Measurements from ENCODE around the gene SLC22A16.
"Not testable (repeated sequence)": the region's sequence is repeated elsewhere in the genome, so short reads cannot be mapped to it uniquely, and the experiment has no call there.

The SLC22A16 gene, protein sequence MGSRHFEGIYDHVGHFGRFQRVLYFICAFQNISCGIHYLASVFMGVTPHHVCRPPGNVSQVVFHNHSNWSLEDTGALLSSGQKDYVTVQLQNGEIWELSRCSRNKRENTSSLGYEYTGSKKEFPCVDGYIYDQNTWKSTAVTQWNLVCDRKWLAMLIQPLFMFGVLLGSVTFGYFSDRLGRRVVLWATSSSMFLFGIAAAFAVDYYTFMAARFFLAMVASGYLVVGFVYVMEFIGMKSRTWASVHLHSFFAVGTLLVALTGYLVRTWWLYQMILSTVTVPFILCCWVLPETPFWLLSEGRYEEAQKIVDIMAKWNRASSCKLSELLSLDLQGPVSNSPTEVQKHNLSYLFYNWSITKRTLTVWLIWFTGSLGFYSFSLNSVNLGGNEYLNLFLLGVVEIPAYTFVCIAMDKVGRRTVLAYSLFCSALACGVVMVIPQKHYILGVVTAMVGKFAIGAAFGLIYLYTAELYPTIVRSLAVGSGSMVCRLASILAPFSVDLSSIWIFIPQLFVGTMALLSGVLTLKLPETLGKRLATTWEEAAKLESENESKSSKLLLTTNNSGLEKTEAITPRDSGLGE

DNA sequence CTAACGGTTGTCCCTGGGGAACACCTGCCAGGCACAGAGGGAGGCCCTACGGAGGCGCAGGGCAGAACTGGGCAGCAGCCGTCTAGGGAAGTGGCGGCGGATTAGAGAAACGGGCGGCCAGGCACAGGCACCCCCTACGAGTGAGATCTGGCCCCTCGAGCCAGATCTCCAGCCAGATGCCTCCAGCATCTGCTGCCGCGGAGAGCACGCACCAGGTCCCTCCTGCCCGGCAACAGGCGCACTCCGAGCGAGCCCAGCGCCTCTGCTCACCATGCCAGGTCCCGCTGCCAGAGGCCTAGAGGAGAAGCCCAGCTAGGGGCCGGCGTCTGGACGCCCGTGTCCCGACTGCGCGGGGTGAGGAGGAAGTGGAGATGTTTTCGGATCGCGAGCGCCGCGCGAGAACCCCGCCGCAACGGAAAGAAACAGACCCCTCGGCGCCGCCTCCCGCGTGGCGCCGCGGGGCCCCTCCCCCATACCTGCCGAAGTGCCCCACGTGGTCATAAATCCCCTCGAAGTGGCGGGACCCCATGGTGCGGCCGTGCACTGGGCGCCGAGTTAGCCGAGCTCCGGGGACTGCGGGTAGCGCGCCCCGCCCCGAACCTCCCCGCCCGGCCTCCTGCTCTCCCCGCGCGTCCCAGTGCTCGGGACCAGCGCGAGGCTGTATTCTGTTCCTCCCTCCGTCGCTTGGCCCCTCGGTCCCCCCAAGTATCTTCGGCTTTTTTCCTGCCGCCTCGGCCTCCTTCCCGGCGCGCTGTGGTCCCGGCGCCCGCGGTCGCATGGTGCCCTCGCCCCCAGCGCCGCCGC, at the start of gene SLC22A16:
Gene SLC22A16, minus strand, starts transcription at position 568 of the 804 bp plus-strand sequence. Its CDS starts 39 bp downstream, at position 529.
- Mint-ChIP-seq H3K27me3 (peaks cover 41% of the 10 kb centered on the region), H3K36me3 (no peaks in the 10 kb centered on the region), H3K4me1 (peaks cover 15% of the 10 kb centered on the region), H3K4me3 (peak within 1 kb of the TSS; percentile 79), H3K9me3 (peaks cover 6% of the 10 kb centered on the region), H3K27ac (peak within 1 kb of the TSS; percentile 35)
- peak; percentile 43 for ATAC-seq

DNA sequence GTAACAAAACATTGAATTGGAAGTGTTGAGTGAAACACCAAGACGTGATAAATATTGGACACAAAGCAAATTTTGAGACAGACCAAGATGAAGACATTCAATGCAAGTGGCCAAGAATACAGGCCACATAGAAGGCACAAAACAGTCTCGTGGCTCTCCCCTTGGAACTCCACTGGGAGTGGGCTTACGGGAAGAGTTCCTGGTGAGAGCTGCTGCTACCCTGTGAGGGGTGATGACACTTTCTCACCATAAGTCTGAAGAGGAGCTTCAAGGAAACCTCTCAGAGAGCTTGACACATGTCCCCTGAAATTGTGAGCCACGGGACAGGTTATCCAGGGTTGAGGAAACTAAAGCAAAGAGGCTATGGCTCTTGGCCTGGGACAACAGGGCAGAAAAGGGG, 48.6 kb upstream of the SLC22A16 start:
- Mint-ChIP-seq H3K4me1 (peaks cover 13% of the 10 kb centered on the region), H3K36me3 (no peaks in the 10 kb centered on the region), H3K4me3 (no peak overlapping the region), H3K27ac (no peak overlapping the region), H3K9me3 (no peaks in the 10 kb centered on the region), H3K27me3 (no peaks in the 10 kb centered on the region)
- no peak for ATAC-seq

DNA sequence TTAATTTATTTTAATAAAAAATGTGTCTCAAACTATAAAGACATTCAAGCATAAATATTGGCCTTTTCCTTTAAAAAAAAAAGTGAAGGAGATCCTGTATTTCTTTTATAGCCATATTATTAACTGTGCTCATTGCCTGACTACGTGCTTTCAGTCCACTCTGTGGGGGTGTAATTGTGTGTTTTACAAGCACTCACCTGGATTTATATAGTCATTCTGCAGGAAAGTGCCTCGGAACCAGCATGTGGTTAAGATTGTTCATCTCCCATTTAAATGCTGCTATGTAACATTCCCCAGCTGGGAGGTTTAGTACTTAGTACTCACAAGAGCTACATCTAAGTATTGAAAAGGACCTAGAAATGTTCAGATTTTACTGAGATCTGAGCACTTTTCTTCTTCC, 47.9 kb upstream of the SLC22A16 start:
- ATAC-seq: no peak
- Mint-ChIP-seq H3K27me3 (no peaks in the 10 kb centered on the region), H3K36me3 (no peaks in the 10 kb centered on the region), H3K9me3 (no peaks in the 10 kb centered on the region), H3K27ac (no peak overlapping the region), H3K4me1 (peaks cover 7% of the 10 kb centered on the region), H3K4me3 (no peak overlapping the region)

DNA sequence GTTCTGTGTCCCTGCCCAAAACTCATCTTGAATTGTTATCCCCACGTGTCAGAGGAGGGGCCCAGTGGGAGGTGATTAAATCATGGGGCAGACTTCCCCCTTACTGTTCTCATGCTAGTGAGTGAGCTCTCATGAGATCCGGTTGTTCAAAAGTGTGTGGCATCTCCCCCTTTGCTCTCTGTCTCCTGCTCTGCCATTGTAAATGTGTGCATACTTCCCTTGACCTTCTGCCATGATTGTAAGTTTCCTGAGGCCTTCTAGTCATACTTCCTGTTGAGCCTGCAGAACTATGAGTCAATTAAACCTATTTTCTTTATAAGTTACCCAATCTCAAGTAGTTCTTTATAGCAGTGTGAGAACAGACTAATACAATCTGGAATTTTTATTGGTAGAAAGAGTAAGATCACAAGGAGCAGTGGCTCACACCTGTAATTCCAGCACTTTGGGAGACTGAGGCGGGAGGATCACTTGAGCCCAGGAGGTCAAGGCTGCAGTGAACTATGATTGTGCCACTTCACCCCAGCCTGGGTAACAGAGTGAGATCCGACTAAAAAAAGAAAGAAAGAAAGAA, 47.1 kb upstream of the SLC22A16 start:
- Mint-ChIP-seq H3K4me1 (peaks cover 6% of the 10 kb centered on the region), H3K27me3 (no peaks in the 10 kb centered on the region), H3K9me3 (no peaks in the 10 kb centered on the region), H3K27ac (no peak overlapping the region), H3K4me3 (no peak overlapping the region), H3K36me3 (no peaks in the 10 kb centered on the region)
- no peak for ATAC-seq

DNA sequence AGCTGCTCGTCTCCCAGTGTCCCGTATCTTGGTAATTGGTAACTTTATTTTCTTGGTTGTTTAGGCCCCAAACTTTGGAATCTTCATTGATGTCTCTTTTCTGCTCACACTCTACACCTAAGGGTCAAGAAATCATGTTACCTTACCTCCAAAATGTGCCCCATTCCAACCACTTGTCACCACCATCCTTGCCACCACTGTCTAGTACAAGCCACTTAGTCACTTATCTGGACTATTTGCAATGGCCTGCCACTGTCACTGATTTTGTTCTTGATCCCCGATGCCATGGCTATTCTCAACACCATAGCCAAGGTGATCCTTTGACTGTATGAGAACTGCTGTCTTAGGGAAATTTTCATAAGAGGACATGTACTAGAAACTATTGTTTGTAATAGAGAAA, 46.0 kb upstream of the SLC22A16 start:
- Mint-ChIP-seq H3K4me1 (no peaks in the 10 kb centered on the region), H3K27ac (no peak overlapping the region), H3K27me3 (peaks cover 6% of the 10 kb centered on the region), H3K36me3 (no peaks in the 10 kb centered on the region), H3K4me3 (no peak overlapping the region), H3K9me3 (no peaks in the 10 kb centered on the region)
- no peak for ATAC-seq

DNA sequence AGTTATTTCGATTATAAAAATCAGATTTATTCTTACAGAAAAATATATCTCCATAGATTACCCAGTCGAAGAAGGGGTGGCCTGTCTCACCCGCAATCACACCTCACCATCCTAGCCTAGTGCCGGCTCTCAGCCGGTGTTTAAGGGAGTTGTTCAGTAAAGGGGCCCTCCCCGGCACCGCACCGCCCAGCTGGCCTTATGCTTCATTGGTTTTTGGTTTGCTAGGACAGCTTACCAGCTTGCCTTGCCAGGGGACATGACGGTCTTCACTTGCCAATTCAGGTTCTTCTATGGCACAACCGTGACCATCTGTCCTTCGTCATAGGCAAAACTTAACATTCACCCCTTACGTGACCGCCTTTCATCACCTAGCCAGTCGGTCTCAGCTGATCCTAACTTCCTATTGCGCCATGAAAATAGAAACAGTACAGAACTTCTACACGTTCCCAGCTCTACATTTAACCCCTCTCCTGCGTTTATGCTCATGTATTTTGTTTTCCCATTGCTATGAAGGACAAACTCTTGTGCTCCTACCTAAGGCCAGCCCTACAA, 44.7 kb upstream of the SLC22A16 start:
- H3K4me1 Mint-ChIP-seq: no peaks in the 10 kb centered on the region
- H3K36me3 Mint-ChIP-seq: no peaks in the 10 kb centered on the region
- no peaks in the 10 kb centered on the region for H3K9me3 Mint-ChIP-seq
- peaks cover 11% of the 10 kb centered on the region for H3K27me3 Mint-ChIP-seq
- no peak overlapping the region for H3K27ac Mint-ChIP-seq
- H3K4me3 Mint-ChIP-seq: no peak overlapping the region
- no peak for ATAC-seq

DNA sequence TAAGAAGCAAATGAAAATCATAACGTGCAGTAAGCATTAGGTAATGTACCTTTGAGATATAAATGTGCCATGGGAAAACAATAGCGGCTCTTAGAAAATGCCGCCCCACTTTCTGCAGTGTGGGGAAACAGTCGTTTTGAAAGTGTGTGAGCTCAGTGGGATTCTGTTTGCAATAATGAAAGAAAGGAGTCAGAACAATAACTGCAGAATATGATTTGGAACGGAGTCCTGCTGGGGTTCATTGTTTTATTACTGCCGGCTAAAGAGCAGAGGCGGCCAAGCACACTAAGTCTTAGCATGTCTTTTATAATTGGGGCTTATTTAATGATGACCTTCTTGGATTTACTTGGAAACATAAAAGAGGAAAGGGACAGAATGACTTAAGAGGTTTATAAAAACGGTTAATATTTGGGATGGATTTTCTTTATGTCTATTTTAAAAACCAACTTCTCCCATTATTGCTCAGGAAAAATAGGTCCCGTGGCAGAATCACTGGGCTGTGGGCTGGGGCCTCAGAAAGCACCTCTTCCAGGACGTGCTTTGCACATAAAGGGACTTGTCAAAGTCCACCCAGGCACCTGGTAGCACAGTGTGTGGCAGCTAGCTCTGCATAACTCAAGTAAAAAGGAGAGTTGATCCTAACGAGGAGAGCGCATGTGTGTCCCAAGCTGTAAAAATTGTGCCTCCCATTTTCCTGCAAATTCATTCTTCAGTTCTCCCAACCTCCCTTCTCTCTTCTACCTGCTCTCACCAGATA, 44.0 kb upstream of the SLC22A16 start:
- Mint-ChIP-seq H3K9me3 (no peaks in the 10 kb centered on the region), H3K4me1 (no peaks in the 10 kb centered on the region), H3K36me3 (no peaks in the 10 kb centered on the region), H3K4me3 (no peak overlapping the region), H3K27me3 (peaks cover 11% of the 10 kb centered on the region), H3K27ac (no peak overlapping the region)
- ATAC-seq: no peak

DNA sequence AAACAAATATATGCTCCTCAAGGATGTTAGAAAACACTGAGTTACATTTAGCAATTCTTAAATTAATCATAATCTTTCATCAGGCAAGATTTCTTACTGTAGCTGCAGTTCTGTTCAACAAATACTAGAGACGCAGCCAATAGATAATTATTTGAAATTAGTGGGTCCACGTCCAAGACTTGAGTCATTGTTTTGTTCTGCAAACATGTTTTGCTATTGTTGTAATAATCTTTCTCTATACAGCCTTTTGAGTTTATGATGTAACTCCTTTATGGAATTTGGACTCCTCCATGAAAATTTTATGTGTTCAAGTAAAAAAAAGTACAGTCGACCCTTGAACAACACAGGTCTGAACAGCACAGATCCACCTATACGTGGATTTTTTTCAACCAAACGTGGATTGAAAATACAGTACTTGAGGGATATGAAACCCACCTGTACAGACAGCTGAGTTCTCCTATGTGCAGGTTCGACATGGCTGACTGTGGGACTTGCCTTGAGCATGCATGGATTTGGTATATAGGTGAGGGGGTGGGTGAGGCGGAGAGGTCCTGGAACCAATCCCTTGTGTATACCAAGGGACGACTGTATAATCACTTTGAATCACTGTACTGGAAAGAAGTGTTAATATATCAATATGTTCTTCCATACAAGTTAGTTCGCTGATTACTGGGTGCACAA, 41.3 kb upstream of the SLC22A16 start:
- Mint-ChIP-seq H3K36me3 (no peaks in the 10 kb centered on the region), H3K4me1 (peaks cover 4% of the 10 kb centered on the region), H3K27me3 (peaks cover 11% of the 10 kb centered on the region), H3K9me3 (no peaks in the 10 kb centered on the region), H3K27ac (no peak overlapping the region), H3K4me3 (no peak overlapping the region)
- no peak for ATAC-seq

DNA sequence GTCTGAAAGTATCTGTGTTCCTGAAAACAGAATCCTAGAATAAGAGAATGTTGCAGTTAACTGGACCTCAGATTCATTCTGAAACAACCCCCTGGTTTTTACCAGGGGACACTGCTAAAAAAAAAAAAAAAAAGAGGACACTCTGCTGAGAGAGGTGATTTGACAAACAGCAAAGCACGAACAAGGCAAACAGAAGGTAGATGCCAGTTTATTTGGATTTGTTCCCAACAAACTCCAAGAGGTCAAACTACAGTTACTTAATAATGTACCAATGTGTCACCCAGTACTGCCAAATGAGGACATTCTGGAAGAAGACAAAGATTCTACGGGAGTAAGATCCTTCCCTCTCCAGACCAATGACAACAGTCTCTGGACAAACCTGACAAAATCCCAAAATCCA, 40.6 kb upstream of the SLC22A16 start:
- peaks cover 4% of the 10 kb centered on the region for H3K4me1 Mint-ChIP-seq
- no peak overlapping the region for H3K27ac Mint-ChIP-seq
- H3K9me3 Mint-ChIP-seq: no peaks in the 10 kb centered on the region

DNA sequence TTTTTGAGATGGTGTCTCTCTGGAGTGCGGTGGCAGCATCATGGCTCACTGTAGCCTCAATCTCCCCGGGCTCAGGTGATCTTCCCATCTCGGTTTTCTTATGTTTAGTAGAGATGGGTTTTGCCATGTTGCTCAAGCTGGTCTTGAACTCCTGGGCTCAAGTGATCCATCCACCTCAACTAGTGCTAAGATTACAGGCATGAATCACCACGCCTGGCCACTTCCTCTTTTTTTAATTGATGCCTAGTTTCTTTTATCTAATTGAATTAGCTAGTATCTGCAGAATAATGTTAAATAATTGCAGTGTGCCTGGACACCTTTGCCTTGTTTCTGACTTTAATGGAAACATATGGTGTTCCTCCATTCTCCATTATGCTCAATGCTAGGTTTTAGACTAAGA, 38.4 kb upstream of the SLC22A16 start:
- Mint-ChIP-seq H3K27me3 (peaks cover 31% of the 10 kb centered on the region), H3K4me1 (peaks cover 4% of the 10 kb centered on the region), H3K36me3 (no peaks in the 10 kb centered on the region), H3K4me3 (no peak overlapping the region), H3K27ac (no peak overlapping the region), H3K9me3 (no peaks in the 10 kb centered on the region)
- no peak for ATAC-seq

More for the DNA sequence above, 40.6 kb upstream of the SLC22A16 start:
- no peaks in the 10 kb centered on the region for H3K36me3 Mint-ChIP-seq
- no peak overlapping the region for H3K4me3 Mint-ChIP-seq
- ATAC-seq: no peak
- H3K27me3 Mint-ChIP-seq: peaks cover 16% of the 10 kb centered on the region

DNA sequence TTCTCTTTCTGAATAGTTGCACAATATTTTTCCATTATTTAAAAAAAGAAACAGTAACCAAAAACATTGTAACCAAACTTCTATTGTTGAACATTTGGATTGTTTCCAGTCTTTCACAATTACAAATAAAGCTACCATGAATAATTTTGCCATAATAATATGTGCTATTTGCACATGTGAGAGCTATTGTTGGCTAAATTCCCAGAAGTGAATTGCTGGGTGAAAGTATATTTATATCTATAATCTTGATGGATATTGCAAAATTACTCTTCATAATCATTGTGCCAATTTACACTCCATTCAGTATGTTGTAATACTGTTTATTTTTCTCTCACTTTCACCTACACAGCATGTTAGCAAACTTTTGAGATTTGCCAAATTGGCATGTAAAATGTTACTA, 36.6 kb upstream of the SLC22A16 start:
- no peaks in the 10 kb centered on the region for H3K36me3 Mint-ChIP-seq
- peaks cover 4% of the 10 kb centered on the region for H3K4me1 Mint-ChIP-seq
- no peak overlapping the region for H3K4me3 Mint-ChIP-seq
- peaks cover 31% of the 10 kb centered on the region for H3K27me3 Mint-ChIP-seq
- no peak for ATAC-seq
- no peak overlapping the region for H3K27ac Mint-ChIP-seq
- no peaks in the 10 kb centered on the region for H3K9me3 Mint-ChIP-seq

DNA sequence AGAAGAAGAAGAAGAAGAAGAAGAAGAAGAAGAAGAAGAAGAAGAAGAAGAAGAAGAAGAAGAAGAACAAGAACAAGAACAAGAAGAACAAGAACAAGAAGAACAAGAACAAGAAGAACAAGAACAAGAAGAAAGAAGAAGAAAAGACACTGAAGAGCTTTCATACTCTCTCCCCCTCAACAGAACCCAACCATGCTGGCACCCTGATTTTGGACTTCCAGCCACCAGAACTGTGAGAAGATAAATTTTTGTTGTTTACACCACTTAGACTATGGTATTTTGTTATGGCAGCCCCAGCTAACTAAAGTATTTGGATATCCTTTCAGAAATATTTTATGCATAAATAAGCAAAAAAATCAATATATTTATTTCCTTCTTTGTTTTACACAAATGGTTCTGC, 36.1 kb upstream of the SLC22A16 start:
- H3K27me3 Mint-ChIP-seq: peaks cover 27% of the 10 kb centered on the region
- not testable (repeated sequence) for ATAC-seq, H3K27ac Mint-ChIP-seq, H3K4me1 Mint-ChIP-seq, H3K9me3 Mint-ChIP-seq, H3K36me3 Mint-ChIP-seq, H3K4me3 Mint-ChIP-seq

DNA sequence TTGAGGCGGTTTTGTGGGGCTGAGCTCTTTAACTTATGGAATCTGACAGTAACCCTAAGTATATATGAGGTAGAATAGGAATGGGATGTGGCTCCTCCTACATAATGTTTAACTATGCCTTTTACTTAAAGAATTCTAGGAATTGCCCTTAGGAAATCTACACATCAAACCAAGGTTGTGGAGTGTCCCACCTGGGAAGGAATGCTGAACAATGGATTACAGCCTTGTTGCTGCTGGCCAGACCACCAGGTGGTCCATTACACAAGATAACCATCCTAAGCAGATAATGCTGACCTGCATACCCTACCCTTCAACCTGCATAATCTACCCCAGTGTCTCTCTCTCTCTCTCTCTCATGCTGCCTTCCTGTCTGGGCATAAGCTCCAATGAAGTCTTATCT, 35.0 kb upstream of the SLC22A16 start:
- Mint-ChIP-seq H3K27me3 (peaks cover 20% of the 10 kb centered on the region), H3K9me3 (no peaks in the 10 kb centered on the region), H3K4me3 (no peak overlapping the region), H3K36me3 (no peaks in the 10 kb centered on the region), H3K27ac (no peak overlapping the region), H3K4me1 (peaks cover 4% of the 10 kb centered on the region)
- ATAC-seq: no peak

DNA sequence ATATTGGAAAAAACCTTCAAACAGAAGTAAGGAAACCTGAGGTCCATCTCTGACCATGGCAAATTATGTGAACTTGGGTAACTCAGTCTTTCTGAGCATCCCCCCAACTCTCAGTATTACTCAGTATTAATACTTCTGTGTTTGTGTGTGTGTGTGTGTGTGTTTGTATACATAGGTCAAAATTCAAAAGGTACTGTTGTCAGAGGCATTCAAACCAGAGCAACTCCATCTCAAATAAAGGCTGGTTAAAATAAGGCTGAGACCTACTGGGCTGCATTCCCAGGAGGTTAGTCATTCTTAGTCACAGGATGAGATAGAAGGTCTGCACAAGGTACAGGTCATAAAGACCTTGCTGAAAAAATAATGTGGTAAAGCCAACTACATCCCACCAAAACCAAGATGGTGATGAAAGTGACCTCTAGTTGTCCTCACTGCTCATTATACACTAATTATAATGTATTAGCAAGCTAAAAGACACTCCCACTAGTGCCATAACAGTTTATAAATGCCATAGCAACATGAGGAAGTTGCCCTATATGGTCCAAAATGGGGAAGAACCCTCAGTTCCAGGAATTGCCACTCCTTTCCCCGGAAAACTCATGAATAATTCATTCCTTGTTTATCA, 33.3 kb upstream of the SLC22A16 start:
- Mint-ChIP-seq H3K36me3 (peaks cover 5% of the 10 kb centered on the region), H3K4me3 (no peak overlapping the region), H3K9me3 (peaks cover 3% of the 10 kb centered on the region), H3K4me1 (peaks cover 1% of the 10 kb centered on the region), H3K27ac (no peak overlapping the region), H3K27me3 (peaks cover 20% of the 10 kb centered on the region)
- ATAC-seq: no peak
